ENCODE results near the gene GET4. TPM values are rescaled to one million over a fixed set of nuclear protein-coding genes. Genes with fewer than 3 reads are reported as not detected.
A peak's percentile ranks its signal among the peaks of the same experiment; 100 is the strongest.

GET4 gene
- total RNA-seq, 2 experiments from 2014 or later = 44.1 to 44.7 TPM

DNA sequence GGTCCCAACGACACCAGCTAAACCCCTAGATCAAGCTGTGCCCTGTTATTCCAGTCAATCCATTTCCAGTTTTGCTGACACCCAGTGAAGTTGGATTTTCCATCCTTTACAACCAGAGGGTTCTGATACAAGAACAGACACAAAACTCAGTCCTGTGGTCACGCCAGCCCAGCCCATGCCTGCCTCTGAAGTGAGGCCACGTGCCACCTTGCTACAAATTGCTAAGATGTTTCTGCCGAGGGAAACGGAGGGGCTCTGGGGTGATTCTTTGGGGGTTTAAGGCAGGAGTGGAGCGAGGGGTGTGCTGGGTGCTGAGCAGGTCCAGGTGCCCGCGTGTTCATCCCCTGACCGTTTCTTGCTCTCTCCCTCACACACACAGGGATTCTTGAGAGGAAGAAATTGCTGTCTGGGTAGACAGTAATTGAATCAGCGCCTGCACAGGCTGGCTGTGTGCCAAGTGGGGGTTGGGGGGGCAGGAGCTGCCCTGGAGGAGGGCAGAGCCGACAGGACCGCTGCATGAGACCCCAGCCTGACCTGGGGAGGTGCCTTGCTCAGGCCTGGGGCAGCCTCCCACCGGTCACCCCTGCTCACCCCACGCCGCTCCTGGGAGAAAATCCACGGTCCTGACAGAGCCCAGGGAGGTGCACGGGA, 40.1 kb downstream of the GET4 start:
- no peak for DNase-seq
- Mint-ChIP-seq H3K27ac (peak overlapping the region; percentile 33), H3K4me3 (no peak overlapping the region)

DNA sequence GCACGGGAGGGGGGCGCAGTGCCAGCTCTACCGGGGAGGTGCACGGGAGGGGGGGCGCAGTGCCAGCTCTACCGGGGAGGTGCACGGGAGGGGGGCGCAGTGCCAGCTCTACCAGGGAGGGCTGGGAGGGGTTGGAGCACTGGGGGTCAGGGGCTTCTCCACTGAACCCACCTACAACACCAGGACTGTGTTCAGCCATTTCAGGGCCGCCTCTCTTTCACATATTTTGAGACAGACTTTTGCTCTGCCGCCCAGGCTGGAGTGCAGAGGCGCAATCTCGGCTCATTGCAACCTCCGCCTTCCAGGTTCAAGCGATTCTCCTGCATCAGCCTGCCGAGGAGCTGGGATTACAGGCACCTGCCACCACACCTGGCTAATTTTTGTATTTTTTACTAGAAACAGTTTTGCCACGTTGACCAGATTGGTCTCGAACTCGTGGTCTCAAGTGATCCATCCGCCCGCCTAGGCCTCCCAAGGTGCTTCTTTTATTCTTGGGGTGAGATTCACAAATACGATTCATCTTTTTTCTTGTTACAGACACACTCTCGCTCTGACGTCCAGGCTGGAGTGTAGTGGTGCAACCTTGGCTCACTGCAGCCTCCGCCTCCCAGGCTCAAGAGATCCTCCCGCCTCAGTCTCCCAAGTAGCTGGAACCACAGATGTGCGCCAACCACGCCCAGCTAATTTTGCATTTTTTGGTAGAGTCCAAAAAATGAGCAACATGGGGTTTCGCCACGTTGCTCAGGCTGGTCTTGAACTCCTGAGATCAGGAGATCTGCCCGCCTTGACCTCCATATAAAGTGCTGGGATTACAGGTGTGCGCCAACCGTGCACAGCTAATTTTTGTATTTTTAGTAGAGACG, 41.1 kb downstream of the GET4 start:
- Mint-ChIP-seq H3K4me1 (peaks cover 2% of the 10 kb centered on the region), H3K27me3 (no peaks in the 10 kb centered on the region), H3K9me3 (no peaks in the 10 kb centered on the region), H3K36me3 (peaks cover 2% of the 10 kb centered on the region), H3K27ac (no peak overlapping the region), H3K4me3 (no peak overlapping the region)
- no peak for DNase-seq
- POLR2A ChIA-PET = no interaction called here
- no peak for ATAC-seq (ENCODE audit: low read depth)

More for the DNA sequence above, 40.1 kb downstream of the GET4 start:
- ATAC-seq (ENCODE audit: low read depth) = no peak
- POLR2A ChIA-PET = no interaction called here
- H3K4me1 Mint-ChIP-seq = peaks cover 2% of the 10 kb centered on the region
- H3K9me3 Mint-ChIP-seq = no peaks in the 10 kb centered on the region
- H3K36me3 Mint-ChIP-seq = peaks cover 2% of the 10 kb centered on the region
- no peaks in the 10 kb centered on the region for H3K27me3 Mint-ChIP-seq

DNA sequence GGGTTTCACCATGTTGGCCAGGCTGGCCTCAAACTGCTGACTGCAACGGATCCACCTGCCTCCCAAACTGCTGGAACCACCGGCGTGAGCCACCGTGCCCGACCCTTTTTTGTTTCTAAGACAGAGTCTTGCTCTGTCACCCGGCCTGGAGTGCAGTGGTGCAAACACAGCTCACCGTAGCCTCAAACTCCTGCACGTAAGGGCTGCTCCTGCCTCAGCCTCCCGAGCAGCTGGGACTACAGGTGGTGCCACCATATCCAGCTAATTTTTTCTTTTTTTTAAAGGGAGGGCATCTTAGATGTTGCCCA, 41.7 kb downstream of the GET4 start:
- Mint-ChIP-seq H3K27me3 (no peaks in the 10 kb centered on the region), H3K27ac (no peak overlapping the region)

DNA sequence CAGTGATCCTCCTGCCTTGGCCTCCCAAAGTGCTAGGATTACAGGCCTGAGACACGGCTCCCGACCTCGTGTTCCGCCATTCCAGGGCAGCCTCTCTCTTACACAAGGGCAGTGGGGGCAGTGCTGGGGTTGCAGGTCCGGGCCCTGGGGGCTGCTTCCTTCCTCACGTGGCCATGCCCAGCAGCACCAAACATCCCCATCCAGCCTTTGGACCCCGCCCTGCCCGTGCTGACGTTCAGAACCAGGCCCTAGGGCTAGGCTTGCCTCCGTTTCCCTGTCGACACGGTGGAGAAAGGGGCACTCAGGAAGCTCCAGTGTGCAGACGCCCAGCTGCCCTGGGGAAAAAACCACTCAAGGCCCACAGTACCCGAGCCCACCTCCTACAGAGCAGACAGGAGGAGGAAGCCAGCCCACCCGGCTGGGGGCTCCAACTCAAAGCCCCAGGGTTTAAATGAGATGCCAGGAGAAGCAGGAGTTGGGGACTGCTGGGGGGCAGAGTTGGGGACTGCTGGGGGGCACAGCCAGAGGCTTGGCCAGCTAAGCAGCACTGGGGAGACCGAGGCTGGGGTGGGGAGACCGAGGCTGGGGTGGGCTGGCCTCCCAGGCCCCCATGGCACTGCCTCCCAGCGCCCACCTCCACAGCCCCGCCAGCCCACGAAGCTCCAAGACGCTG, 42.2 kb downstream of the GET4 start:
- DNase-seq (peak; percentile 22), ATAC-seq (ENCODE audit: low read depth) (no peak)
- H3K36me3 Mint-ChIP-seq = peaks cover 2% of the 10 kb centered on the region
- H3K9me3 Mint-ChIP-seq = no peaks in the 10 kb centered on the region
- no peak overlapping the region for H3K27ac Mint-ChIP-seq
- POLR2A ChIA-PET = no interaction called here
- peaks cover 2% of the 10 kb centered on the region for H3K4me1 Mint-ChIP-seq
- H3K4me3 Mint-ChIP-seq = no peak overlapping the region
- no peaks in the 10 kb centered on the region for H3K27me3 Mint-ChIP-seq

More for the DNA sequence above, 41.7 kb downstream of the GET4 start:
- ATAC-seq (ENCODE audit: low read depth) = no peak
- POLR2A ChIA-PET = no interaction called here
- H3K9me3 Mint-ChIP-seq = no peaks in the 10 kb centered on the region
- peaks cover 2% of the 10 kb centered on the region for H3K36me3 Mint-ChIP-seq
- H3K4me3 Mint-ChIP-seq = no peak overlapping the region
- no peak for DNase-seq
- H3K4me1 Mint-ChIP-seq = peaks cover 2% of the 10 kb centered on the region

DNA sequence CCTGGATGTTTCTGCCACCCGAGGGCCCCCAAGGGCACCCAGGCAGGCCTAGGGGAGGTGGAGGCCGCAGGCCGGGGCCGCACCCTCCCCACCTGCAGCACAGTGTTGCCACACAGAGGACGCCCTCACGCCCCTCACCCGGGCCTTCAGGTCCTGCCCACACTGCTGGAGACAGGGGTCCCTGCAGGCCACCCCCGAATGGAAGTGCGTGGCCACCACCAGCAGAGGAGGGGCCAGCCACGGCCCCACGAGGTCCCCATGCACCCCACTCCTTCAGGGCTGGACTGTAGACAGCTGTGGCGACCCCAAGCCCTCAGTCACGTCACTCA, 42.7 kb downstream of the GET4 start:
- Mint-ChIP-seq H3K36me3 (peaks cover 2% of the 10 kb centered on the region), H3K27me3 (no peaks in the 10 kb centered on the region), H3K4me1 (peaks cover 2% of the 10 kb centered on the region), H3K27ac (no peak overlapping the region), H3K4me3 (no peak overlapping the region), H3K9me3 (no peaks in the 10 kb centered on the region)
- POLR2A ChIA-PET = no interaction called here
- DNase-seq (peak; percentile 23), ATAC-seq (ENCODE audit: low read depth) (no peak)

DNA sequence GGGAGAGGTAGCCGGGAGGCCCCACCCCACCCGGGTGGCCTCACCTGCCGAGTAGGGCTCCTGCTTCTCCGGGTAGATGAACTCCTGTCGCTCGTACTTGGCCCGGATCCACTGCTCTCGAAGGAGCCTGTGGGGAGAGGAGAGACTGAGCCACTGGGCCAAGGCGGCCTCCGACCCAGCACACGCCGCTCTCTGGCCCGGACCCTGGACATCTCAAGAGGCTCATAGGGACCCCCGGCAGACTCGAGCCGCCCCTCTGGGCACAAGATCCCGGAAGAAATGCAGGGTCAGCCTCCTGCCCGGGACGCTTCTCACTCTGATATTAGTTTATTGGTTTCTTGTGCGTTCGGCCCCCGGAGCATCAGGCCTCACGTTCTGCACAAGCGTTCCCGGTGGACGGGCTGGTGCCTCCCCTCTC, 43.6 kb downstream of the GET4 start:
- POLR2A ChIA-PET = no interaction called here
- no peaks in the 10 kb centered on the region for H3K9me3 Mint-ChIP-seq
- H3K27ac Mint-ChIP-seq = no peak overlapping the region
- ATAC-seq (ENCODE audit: low read depth) (no peak), DNase-seq (peak; percentile 30)
- no peaks in the 10 kb centered on the region for H3K27me3 Mint-ChIP-seq
- H3K36me3 Mint-ChIP-seq = peaks cover 2% of the 10 kb centered on the region
- peaks cover 6% of the 10 kb centered on the region for H3K4me1 Mint-ChIP-seq
- H3K4me3 Mint-ChIP-seq = no peak overlapping the region

DNA sequence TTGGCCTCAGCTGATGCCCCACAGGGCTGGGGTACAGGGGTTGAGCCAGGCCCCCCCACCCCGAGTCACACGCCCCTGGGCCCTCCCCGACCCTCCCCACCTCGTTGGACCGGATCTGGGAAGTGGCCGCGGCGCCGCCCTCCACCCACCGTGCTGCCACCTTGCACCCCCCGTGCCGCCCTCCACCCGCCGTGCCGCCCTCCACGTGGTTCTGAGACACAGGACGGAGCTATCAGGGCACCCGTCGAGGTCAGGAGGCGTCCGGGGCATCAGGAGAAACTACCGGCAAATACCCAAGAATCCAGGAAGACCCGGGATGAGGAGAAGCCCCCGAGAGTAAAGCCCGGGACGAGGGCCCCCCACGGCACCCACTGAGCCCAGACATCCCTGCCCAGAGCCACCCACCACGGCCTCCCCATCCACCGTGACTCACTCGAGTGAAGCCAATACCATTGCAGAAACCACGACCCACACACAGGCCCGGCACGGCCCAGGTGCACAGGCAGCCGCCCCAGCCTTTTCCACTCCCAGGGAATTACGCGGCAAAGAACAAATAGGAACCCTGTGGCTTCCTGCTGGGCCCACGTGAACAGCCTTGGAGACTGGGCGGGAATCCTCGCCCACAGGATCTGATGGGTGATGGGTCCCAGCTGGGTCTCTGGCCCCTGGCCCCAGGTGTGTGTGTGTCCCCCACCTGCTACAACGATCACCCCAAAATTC, 44.2 kb downstream of the GET4 start:
- Mint-ChIP-seq H3K36me3 (peaks cover 2% of the 10 kb centered on the region), H3K27me3 (no peaks in the 10 kb centered on the region), H3K9me3 (no peaks in the 10 kb centered on the region), H3K4me3 (no peak overlapping the region), H3K27ac (no peak overlapping the region), H3K4me1 (peaks cover 6% of the 10 kb centered on the region)
- POLR2A ChIA-PET = no interaction called here
- ATAC-seq (ENCODE audit: low read depth) = no peak
- peak; percentile 36 for DNase-seq

DNA sequence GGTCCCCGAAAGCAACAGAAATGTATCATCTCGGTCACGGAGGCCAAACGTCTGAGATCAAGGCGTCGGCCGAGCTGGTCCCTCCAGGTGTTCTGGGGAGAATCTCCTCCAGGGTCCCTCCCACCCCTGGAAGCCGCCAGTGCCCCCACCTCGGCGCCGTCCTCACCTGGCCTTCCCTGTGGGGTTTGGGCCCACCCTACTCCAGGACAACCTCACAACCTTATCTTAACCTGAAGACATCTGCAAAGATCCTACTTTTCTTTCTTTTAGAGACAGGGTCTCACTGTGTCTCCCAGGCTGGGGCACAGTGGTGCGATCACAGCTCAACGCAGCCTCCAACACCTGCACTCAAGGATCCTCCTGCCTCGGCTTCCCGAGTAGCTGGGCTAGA, 44.7 kb downstream of the GET4 start:
- Mint-ChIP-seq H3K4me3 (peak overlapping the region; percentile 45), H3K27ac (no peak overlapping the region), H3K27me3 (no peaks in the 10 kb centered on the region), H3K36me3 (peaks cover 2% of the 10 kb centered on the region), H3K4me1 (peaks cover 8% of the 10 kb centered on the region), H3K9me3 (no peaks in the 10 kb centered on the region)
- ATAC-seq (ENCODE audit: low read depth) (no peak), DNase-seq (no peak)
- POLR2A ChIA-PET = interaction anchor here (0.9 kb wide), 1 partner anchor 21 kb away, joined by 4 read pairs; no protein-coding TSS in a partner anchor

DNA sequence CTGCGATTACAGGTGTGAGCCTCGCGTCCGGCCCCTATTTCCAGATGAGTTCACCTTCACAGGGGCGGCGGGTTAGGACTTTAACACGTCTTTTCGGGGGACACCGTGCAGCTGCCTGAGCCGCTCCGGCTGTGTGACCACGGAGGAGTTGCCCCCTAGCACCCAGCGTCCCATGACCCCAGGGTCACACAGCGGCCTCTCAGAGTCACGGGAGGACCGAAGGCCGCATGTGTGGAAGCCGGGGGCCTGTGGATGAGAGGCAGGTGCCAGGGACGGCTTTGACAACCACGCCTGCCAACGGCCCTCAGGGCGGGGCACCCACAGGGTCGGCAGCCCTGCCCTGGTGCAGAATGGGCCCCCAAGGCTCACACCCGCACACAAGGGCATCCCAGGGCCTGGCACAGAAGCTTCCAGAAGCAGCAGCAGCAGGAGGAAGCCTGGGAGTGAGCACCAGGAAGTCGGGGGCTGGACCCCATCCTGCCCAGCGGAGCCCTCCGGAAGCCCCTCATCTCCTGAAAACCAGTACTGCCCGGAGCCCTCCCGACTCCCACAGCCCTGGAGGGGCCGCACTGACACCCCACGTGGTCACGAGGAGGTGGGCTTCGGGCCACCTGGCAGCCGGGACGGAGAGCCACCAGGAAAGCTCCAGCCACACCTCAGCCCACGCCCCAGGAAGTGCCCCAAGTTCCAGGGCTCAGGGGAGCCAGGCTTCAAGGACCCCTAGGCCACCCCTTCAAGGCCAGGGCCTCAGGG, 45.4 kb downstream of the GET4 start:
- Mint-ChIP-seq H3K4me1 (peaks cover 8% of the 10 kb centered on the region), H3K27me3 (no peaks in the 10 kb centered on the region), H3K27ac (peak overlapping the region; percentile 96), H3K36me3 (peaks cover 2% of the 10 kb centered on the region), H3K9me3 (no peaks in the 10 kb centered on the region), H3K4me3 (peak overlapping the region; percentile 90)
- POLR2A ChIA-PET = interaction anchor here (0.8 to 2.3 kb wide), 5 partner anchors 12 to 305 kb away, joined by 3 to 16 read pairs (median 4); partner anchors contain the start of genes COX19 and GET4
- ATAC-seq (ENCODE audit: low read depth) (no peak), DNase-seq (no peak)

DNA sequence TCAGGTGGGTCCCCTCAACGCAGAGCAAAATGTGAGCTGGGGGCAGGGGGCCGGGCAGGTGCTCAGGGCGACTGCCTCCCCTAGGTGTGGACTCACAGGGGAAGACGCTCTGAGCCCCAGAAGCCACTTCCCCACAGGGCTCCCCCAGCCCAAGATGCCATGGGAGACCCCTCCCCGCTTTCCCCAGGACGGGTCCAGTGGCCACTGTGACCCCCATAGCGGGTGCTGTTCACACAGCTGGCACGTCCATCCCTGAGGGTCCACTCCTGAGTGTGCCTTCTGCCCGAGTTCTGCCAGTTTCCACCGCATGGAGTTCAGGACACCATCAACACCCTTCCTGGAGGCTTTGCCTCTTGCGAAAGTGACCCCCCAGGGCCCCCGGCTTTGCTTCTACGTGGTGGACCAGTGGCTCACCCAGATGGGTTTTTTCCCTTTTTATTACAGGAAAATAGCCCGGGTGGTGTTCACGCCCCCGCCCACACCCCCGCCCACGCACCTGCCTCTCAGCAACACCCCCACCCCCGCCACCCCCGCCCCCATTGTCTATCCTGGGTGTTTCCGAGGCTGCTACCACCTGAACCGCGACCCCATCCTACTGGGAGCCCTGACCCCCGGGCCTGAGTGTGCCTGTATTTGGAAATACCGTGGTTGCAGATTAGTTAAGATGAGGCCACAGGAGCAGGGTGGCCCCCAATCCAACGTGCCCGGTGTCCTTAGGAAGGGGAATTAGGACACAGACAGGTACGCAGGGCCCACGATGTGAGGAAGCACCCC, 46.2 kb downstream of the GET4 start:
- Mint-ChIP-seq H3K4me3 (peak overlapping the region; percentile 90), H3K27me3 (no peaks in the 10 kb centered on the region), H3K4me1 (peaks cover 8% of the 10 kb centered on the region), H3K36me3 (peaks cover 2% of the 10 kb centered on the region), H3K9me3 (no peaks in the 10 kb centered on the region), H3K27ac (peak overlapping the region; percentile 96)
- ATAC-seq (ENCODE audit: low read depth) (no peak), DNase-seq (peak; percentile 57)
- POLR2A ChIA-PET = interaction anchor here (0.5 to 2.3 kb wide), 11 partner anchors 12 to 560 kb away, joined by 3 to 27 read pairs (median 5); partner anchors contain the start of genes ADAP1, COX19 and GET4

DNA sequence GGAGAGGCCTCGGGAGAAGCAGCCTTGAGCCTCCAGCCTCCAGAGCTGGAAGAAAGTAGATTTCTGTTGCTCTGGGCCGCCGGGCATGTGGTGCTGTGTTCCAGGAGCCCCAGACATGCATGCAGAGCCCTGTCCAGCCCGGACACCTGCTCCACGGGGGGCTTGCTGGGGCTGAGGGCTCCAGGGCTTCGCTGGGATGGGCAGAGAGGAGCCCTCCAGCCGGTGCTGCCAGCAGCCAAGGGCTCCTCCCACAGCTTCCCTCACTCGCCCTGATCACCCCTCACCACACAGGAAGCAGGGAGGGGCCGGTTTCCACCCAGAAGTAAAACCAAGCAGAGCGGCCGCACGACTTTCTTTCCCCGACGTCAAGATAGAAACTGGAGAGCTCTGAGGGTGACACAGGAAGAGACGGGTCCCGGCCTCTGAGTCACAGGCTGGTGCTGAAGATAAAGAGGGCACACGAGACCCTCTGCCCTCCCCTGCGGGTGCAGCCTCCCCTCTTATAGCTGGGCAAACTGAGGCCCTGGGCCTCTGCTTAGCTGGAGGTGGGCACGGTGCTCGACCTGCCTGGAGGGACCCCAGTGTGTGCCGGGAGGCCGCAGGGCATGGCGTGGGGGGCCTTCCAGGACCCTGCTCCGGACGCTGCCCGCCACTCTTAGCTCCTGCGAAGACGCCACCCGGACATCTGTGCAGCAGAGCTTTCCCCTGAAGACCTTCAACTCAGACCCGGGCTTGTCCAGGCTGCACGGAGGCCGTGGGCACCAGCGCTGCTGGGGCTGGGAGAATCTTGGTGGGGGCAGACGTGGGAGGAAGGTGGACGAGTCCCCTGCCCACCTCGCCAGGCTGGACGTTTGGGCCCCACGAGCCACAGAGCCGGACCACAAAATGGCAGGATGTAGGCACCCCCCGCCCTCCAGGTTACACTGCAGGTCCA, 47.0 kb downstream of the GET4 start:
- ATAC-seq (ENCODE audit: low read depth) = peak; percentile 76
- peaks cover 2% of the 10 kb centered on the region for H3K36me3 Mint-ChIP-seq
- peak overlapping the region; percentile 96 for H3K27ac Mint-ChIP-seq
- H3K4me1 Mint-ChIP-seq = peaks cover 8% of the 10 kb centered on the region
- H3K9me3 Mint-ChIP-seq = no peaks in the 10 kb centered on the region
- H3K27me3 Mint-ChIP-seq = no peaks in the 10 kb centered on the region
- peak overlapping the region; percentile 90 for H3K4me3 Mint-ChIP-seq
- peak; percentile 86 for DNase-seq
- POLR2A ChIA-PET = interaction anchor here (0.5 to 2.3 kb wide), 13 partner anchors 13 to 561 kb away, joined by 3 to 27 read pairs (median 5); partner anchors contain the start of genes ADAP1, COX19 and GET4

All from activated naive CD8-positive, alpha-beta T cell treated with anti-CD3 and anti-CD28 coated beads, Interleukin-2, amount 10 ng/mL, durations not matched to agents 7 days and 5 days (primary cell).